8988T (cell line): ENCODE measurements around the gene STARD6.
"Not testable (repeated sequence)": the region's sequence is repeated elsewhere in the genome, so short reads cannot be mapped to it uniquely, and the experiment has no call there.

Experiments
- DNase-seq: peaks from one replicate; pipeline ENCODE4 v3.0.0; 2011

STARD6 gene

GRCh38 chr18:54357660-54358494 lies at the start of gene STARD6, which contains the start of gene C18orf54:
Gene STARD6, minus strand, starts transcription at chr18:54357858. Its CDS starts 3,285 bp downstream, at chr18:54354573.
Gene C18orf54, plus strand, starts transcription at chr18:54357906. Its CDS starts 2,667 bp downstream, at chr18:54360573.
- DNase-seq: peak; percentile 33

- DNase-seq: no peak
These were observed 47.6 kb upstream of the STARD6 start for GRCh38 chr18:54405290-54405689.

- no peak for DNase-seq
These were observed 39.1 kb upstream of the STARD6 start for GRCh38 chr18:54396760-54397159.

GRCh38 chr18:54393648-54394294 lies 36.1 kb upstream of the STARD6 start:
- no peak for DNase-seq

GRCh38 chr18:54392543-54393023 lies 34.9 kb upstream of the STARD6 start:
- DNase-seq: no peak

- no peak for DNase-seq
These were observed 33.2 kb upstream of the STARD6 start for GRCh38 chr18:54390838-54391237.

- no peak for DNase-seq
These were observed 31.5 kb upstream of the STARD6 start for GRCh38 chr18:54389143-54389505.

- no peak for DNase-seq
These were observed 30.8 kb upstream of the STARD6 start for GRCh38 chr18:54388203-54389142.

GRCh38 chr18:54387631-54388030 lies 30.0 kb upstream of the STARD6 start:
- no peak for DNase-seq

GRCh38 chr18:54386800-54387495 lies 29.3 kb upstream of the STARD6 start:
- DNase-seq: not testable (repeated sequence)

- DNase-seq: no peak
These were observed 28.4 kb upstream of the STARD6 start for GRCh38 chr18:54386043-54386442.

GRCh38 chr18:54382733-54383252 lies 25.1 kb upstream of the STARD6 start:
- no peak for DNase-seq

GRCh38 chr18:54382076-54382475 lies 24.4 kb upstream of the STARD6 start:
- DNase-seq: no peak

- DNase-seq: no peak
These were observed 24.0 kb upstream of the STARD6 start for GRCh38 chr18:54381640-54382039.

GRCh38 chr18:54378057-54378456 lies 20.4 kb upstream of the STARD6 start:
- no peak for DNase-seq

- no peak for DNase-seq
These were observed 2.7 kb upstream of the STARD6 start for GRCh38 chr18:54360406-54360805.

GRCh38 chr18:54359233-54359632 lies 1.6 kb upstream of the STARD6 start:
- no peak for DNase-seq

- DNase-seq: no peak
These were observed 910 bp upstream of the STARD6 start for GRCh38 chr18:54358495-54359040.

- no peak for DNase-seq
These were observed 487 bp downstream of the STARD6 start for GRCh38 chr18:54357082-54357659.

GRCh38 chr18:54351186-54351585 lies 6.5 kb downstream of the STARD6 start:
- DNase-seq: no peak

GRCh38 chr18:54338230-54338629 lies 19.4 kb downstream of the STARD6 start:
- no peak for DNase-seq
